Stomach (tissue), 9 donors: ENCODE data around the gene PCDH9. TPM values are rescaled to one million over a fixed set of nuclear protein-coding genes. Genes with fewer than 3 reads are reported as not detected.

Experiments
- DNase-seq, 2 donors: peaks; one replicate each; pipeline versions ENCODE4 v3.0.0 to v3.0.0-alpha.2; 2013 to 2019
- H3K27ac ChIP-seq, 5 donors: fragments of 200-600 bp in 4 of 5; sonication (generic) in 4 of 5; one replicate each; pipeline ENCODE4 v1.5.1; 2013 to 2019; ENCODE audit warnings: mild to moderate bottlenecking in 1 of 5, moderate library complexity in 1 of 5
- H3K27me3 ChIP-seq, 3 donors: fragments of 200-600 bp; sonication (generic); one replicate each; pipeline ENCODE4 v1.5.1; 2017 to 2019; ENCODE audit warnings: mixed run types in 1 of 3
- H3K36me3 ChIP-seq, 4 donors: fragments of 200-600 bp; sonication (generic); 1 replicate in 3 of 4; 2 replicates in 1 of 4; pipeline ENCODE4 v1.5.1; 2016 to 2019
- H3K4me1 ChIP-seq, 4 donors: fragments of 200-600 bp; sonication (generic); one replicate each; pipeline ENCODE4 v1.5.1; 2016 to 2019
- H3K4me3 ChIP-seq, 4 donors: fragments of 200-600 bp; sonication (generic) in 3 of 4; one replicate each; pipeline ENCODE4 v1.5.1; 2016 to 2019; ENCODE audit warnings: mild to moderate bottlenecking in 1 of 4
- H3K9me3 ChIP-seq, 4 donors: fragments of 200-600 bp; sonication (generic); one replicate each; pipeline ENCODE4 v1.5.1; 2016 to 2019
- CTCF ChIP-seq, 7 experiments: fragments of 450-650 bp in 4 of 7; fragments of 200-600 bp in 3 of 7; sonication (generic) in 3 of 7; IDR thresholded peaks; one replicate each; pipeline ENCODE4 v1.5.1; 2016 to 2019; ENCODE audit warnings: antibody characterized with exemption in 7 of 7, control low read depth in 2 of 7, mild to moderate bottlenecking in 1 of 7
- EP300 ChIP-seq: sonication (generic); formaldehyde crosslinking; IDR thresholded peaks from one replicate; pipeline ENCODE4 v1.6.1; 2017; ENCODE audit warnings: antibody characterized with exemption
- POLR2A ChIP-seq, 4 donors: fragments of 450-650 bp; IDR thresholded peaks; one replicate each; pipeline ENCODE4 v1.6.1; 2016; ENCODE audit warnings: antibody characterized with exemption in 4 of 4, control low read depth in 2 of 4, mild to moderate bottlenecking in 1 of 4, moderate library complexity in 1 of 4
- POLR2AphosphoS5 ChIP-seq, 3 donors: sonication (generic); formaldehyde crosslinking; IDR thresholded peaks; one replicate each; pipeline ENCODE4 v1.6.1; 2016; ENCODE audit warnings: antibody characterized with exemption in 3 of 3
- WGBS, 5 donors: extraction: QIAGEN DNeasy Blood & Tissue Kit in 3 of 5; methylation state at CpG; one replicate each; pipeline versions ENCODE4 v1.1.5 to v1.1.7; 2013 to 2018; 5-methylcytosine and 5-hydroxymethylcytosine counted together
- intact Hi-C: fragments of 100-400 bp; cut with DNase I; formaldehyde crosslinking; loops from one replicate; pipeline ENCODE4 v1.15.1; 2023; ENCODE audit warnings: low total_unique reads
- polyA plus RNA-seq, 3 donors: library from polyadenylated mRNA; stranded (reverse); fragments of 200-250 nt; gene quantifications; one replicate each; pipeline ENCODE4 v1.2.3, GENCODE V29; 2013
- total RNA-seq, 5 donors: library from RNA; depleted of rRNA; stranded (reverse); fragments of >200 nt; gene quantifications; one replicate each; pipeline versions ENCODE4 v1.1.0 to v1.2.3, GENCODE V29; 2014 to 2016
- donor health status: healthy with polysubstance abuse.
- donor health status: Bipolar disorder and iron deficiency.
- donor health status: healthy.

The PCDH9 gene
- total and polyA plus RNA-seq, 8 donors: 0.40 to 36.2 (median 3.7) TPM

GRCh38 chr13:66845393-66845792 lies 384.7 kb downstream of the PCDH9 start:
- Histone ChIP-seq H3K27me3 (no peaks in the 10 kb centered on the region), H3K9me3 (peaks cover 0 to 5% (median 0%) of the 10 kb centered on the region in 4 donors), H3K36me3 (no peaks in the 10 kb centered on the region), H3K4me3 (no peak overlapping the region), H3K4me1 (no peaks in the 10 kb centered on the region), H3K27ac (no peak overlapping the region)
- 91 to 96% (median 94%) methylated on average over 6 to 10 of the region's 10 CpGs for WGBS, 5 donors
- TF ChIP-seq POLR2AphosphoS5 (IDR thresholded peaks at IDR 0.05) (no peak), CTCF (IDR thresholded peaks at IDR 0.05) (no peak), POLR2A (IDR thresholded peaks at IDR 0.05) (no peak), EP300 (no peak)
- intact Hi-C loops: no loop called here
- no peak for DNase-seq

- Histone ChIP-seq H3K4me1 (no peaks in the 10 kb centered on the region), H3K27ac (no peak overlapping the region), H3K4me3 (no peak overlapping the region), H3K36me3 (no peaks in the 10 kb centered on the region), H3K27me3 (no peaks in the 10 kb centered on the region), H3K9me3 (peaks cover 0 to 5% (median 0%) of the 10 kb centered on the region in 4 donors)
- intact Hi-C loops: no loop called here
- no peak for DNase-seq
- WGBS, 5 donors: 71 to 98% (median 90%) methylated on average over 3 to 7 of the region's 7 CpGs
- no peak for TF ChIP-seq EP300
- TF ChIP-seq POLR2A (IDR thresholded peaks at IDR 0.05): no peak
- no peak for TF ChIP-seq POLR2AphosphoS5 (IDR thresholded peaks at IDR 0.05)
- TF ChIP-seq CTCF (IDR thresholded peaks at IDR 0.05): no peak
Observed at GRCh38 chr13:66844933-66845332, 385.2 kb downstream of the PCDH9 start.

GRCh38 chr13:66842766-66843165 lies 387.4 kb downstream of the PCDH9 start:
- Histone ChIP-seq H3K9me3 (peaks cover 0 to 5% (median 0%) of the 10 kb centered on the region in 4 donors), H3K36me3 (no peaks in the 10 kb centered on the region), H3K27ac (no peak overlapping the region), H3K27me3 (no peaks in the 10 kb centered on the region), H3K4me1 (no peaks in the 10 kb centered on the region), H3K4me3 (no peak overlapping the region)
- 78 to 84% (median 79%) methylated on average over 2 of the region's 2 CpGs for WGBS, 5 donors
- intact Hi-C loops: no loop called here
- no peak for TF ChIP-seq POLR2A (IDR thresholded peaks at IDR 0.05)
- TF ChIP-seq POLR2AphosphoS5 (IDR thresholded peaks at IDR 0.05): no peak
- TF ChIP-seq EP300: no peak
- TF ChIP-seq CTCF (IDR thresholded peaks at IDR 0.05): no peak
- DNase-seq: no peak

- no peak for DNase-seq
- intact Hi-C loops: no loop called here
- Histone ChIP-seq H3K9me3 (peaks cover 0 to 5% (median 0%) of the 10 kb centered on the region in 4 donors), H3K4me1 (no peaks in the 10 kb centered on the region), H3K27ac (no peak overlapping the region), H3K36me3 (no peaks in the 10 kb centered on the region), H3K27me3 (no peaks in the 10 kb centered on the region), H3K4me3 (no peak overlapping the region)
- TF ChIP-seq POLR2AphosphoS5 (IDR thresholded peaks at IDR 0.05): no peak
- no peak for TF ChIP-seq EP300
- TF ChIP-seq POLR2A (IDR thresholded peaks at IDR 0.05): no peak
- TF ChIP-seq CTCF (IDR thresholded peaks at IDR 0.05): no peak
- WGBS, 5 donors: 92 to 98% (median 95%) methylated on average over 3 of the region's 3 CpGs
Observed at GRCh38 chr13:66840621-66841020, 389.5 kb downstream of the PCDH9 start.
